ENCODE measurements around the gene SETBP1. TPM values are rescaled to one million over a fixed set of nuclear protein-coding genes. Genes with fewer than 3 reads are reported as not detected.

SETBP1 gene
- total and polyA plus RNA-seq, 2 of the 4 experiments (the other 2 are of a cell fraction): 0.19 to 0.36 TPM

GRCh38 chr18:44637210-44638033 is 43.3 kb upstream of the SETBP1 start:
- no peak overlapping the region for H4K8ac ChIP-seq (ENCODE audit: low read depth in 2 of 2, low read length in 2 of 2)
- no peaks in the 10 kb centered on the region for H3K79me1 ChIP-seq (ENCODE audit: low read depth in 1 of 2, low read length in 2 of 2)
- no peak overlapping the region for H3K23ac ChIP-seq (ENCODE audit: low read depth, low read length)
- H3K4me1 ChIP-seq (ENCODE audit: control insufficient read depth, insufficient read depth, low read length): no peaks in the 10 kb centered on the region
- no peak overlapping the region for H3K27ac ChIP-seq (ENCODE audit: insufficient read depth, low read length)
- ATAC-seq (ENCODE audit: low read depth): no peak
- no peak overlapping the region for H3K9ac ChIP-seq (ENCODE audit: low read depth, low read length)
- no peak overlapping the region for H3K4me3 ChIP-seq (ENCODE audit: insufficient read depth, low read depth, low read length)
- H2BK120ac ChIP-seq (ENCODE audit: low read depth, low read length): no peak overlapping the region
- H3K18ac ChIP-seq (ENCODE audit: low read depth, low read length): no peak overlapping the region
- no peak overlapping the region for H3K14ac ChIP-seq (replicated peaks; ENCODE audit: low read depth, low read length)
- no peak overlapping the region for H2BK15ac ChIP-seq (ENCODE audit: low read depth, low read length)
- H3K9me3 ChIP-seq (ENCODE audit: control insufficient read depth, insufficient read depth, low read length): no peaks in the 10 kb centered on the region
- H4K5ac ChIP-seq (ENCODE audit: low read depth, low read length): no peak overlapping the region
- H3K27me3 ChIP-seq (ENCODE audit: control insufficient read depth, insufficient read depth, low read length): no peaks in the 10 kb centered on the region
- H2AFZ ChIP-seq (replicated peaks; ENCODE audit: low read length, poor library complexity): no peak overlapping the region
- no peaks in the 10 kb centered on the region for H4K20me1 ChIP-seq (ENCODE audit: insufficient read depth, low read length)
- TF ChIP-seq RFX5 (IDR thresholded peaks at IDR 0.05; ENCODE audit: low read depth, low read length) (no peak), RCOR1 (IDR thresholded peaks at IDR 0.05; ENCODE audit: insufficient replicate concordance, low read length) (no peak), CTCF (conservative IDR thresholded peaks at IDR 0.05; ENCODE audit: low read depth, low read length) (no peak), FOS (IDR thresholded peaks at IDR 0.05; ENCODE audit: low read depth, low read length) (no peak), CEBPB (IDR thresholded peaks at IDR 0.05; ENCODE audit: low read depth, low read length) (no peak), MXI1 (IDR thresholded peaks at IDR 0.05; ENCODE audit: borderline replicate concordance, low read depth, low read length) (no peak), USF2 (IDR thresholded peaks at IDR 0.05; ENCODE audit: low read depth, low read length) (no peak), MAZ (IDR thresholded peaks at IDR 0.05; ENCODE audit: borderline replicate concordance, low read depth, low read length) (no peak), SMC3 (IDR thresholded peaks at IDR 0.05; ENCODE audit: low read depth, low read length) (no peak), POLR2A (IDR thresholded peaks at IDR 0.05; ENCODE audit: low read depth, low read length) (no peak), MAFK (IDR thresholded peaks at IDR 0.05; ENCODE audit: low read depth, low read length) (no peak), CHD1 (IDR thresholded peaks at IDR 0.05; ENCODE audit: low read depth, low read length) (no peak), BHLHE40 (IDR thresholded peaks at IDR 0.05; ENCODE audit: low read depth, low read length) (no peak), NFE2L2 (IDR thresholded peaks at IDR 0.05; ENCODE audit: low read depth, low read length) (no peak)
- no peak overlapping the region for H2BK20ac ChIP-seq (ENCODE audit: low read depth, low read length)
- intact Hi-C loops (cut with micrococcal nuclease): no loop called here
- no peak overlapping the region for H4K91ac ChIP-seq (ENCODE audit: insufficient read depth, low read depth, low read length)
- no peak overlapping the region for H3K56ac ChIP-seq (ENCODE audit: extremely low read depth, insufficient read depth, low read length)
- POLR2A ChIA-PET (ENCODE audit: unreplicated experiment): no interaction called here
- dilution Hi-C loops (cut with HindIII; ENCODE audit: low sequenced_read_pairs, unreplicated experiment): no loop called here
- H2AK5ac ChIP-seq (ENCODE audit: low read depth, low read length): no peak overlapping the region
- DNase-seq: no peak
- CTCF ChIA-PET: interaction anchor here (0.6 kb wide), 1 partner anchor 12 kb away, joined by 3 read pairs; no protein-coding TSS in a partner anchor
- no TSS peak for BruUV-seq (replicated peaks)
- H3K4ac ChIP-seq (ENCODE audit: low read depth, low read length): no peak overlapping the region
- no peak overlapping the region for H3K4me2 ChIP-seq (ENCODE audit: low read depth, low read length)
- no peaks in the 10 kb centered on the region for H3K36me3 ChIP-seq (ENCODE audit: control insufficient read depth, insufficient read depth, low read length)
- in situ Hi-C loops (cut with MboI; ENCODE audit: low sequenced_read_pairs): no loop called here
- H3K9me1 ChIP-seq (ENCODE audit: insufficient read depth, low read length): no peaks in the 10 kb centered on the region
- H2BK5ac ChIP-seq (ENCODE audit: low read depth, low read length, poor library complexity, severe bottlenecking): no peak overlapping the region
- WGBS, 2 experiments (ENCODE audit: extremely low coverage in 2 of 2, insufficient read length in 1 of 2): no CpG with 5 or more reads among the region's 5 CpGs
- H2AK9ac ChIP-seq (replicated peaks; ENCODE audit: low read depth, low read length, poor library complexity): no peak overlapping the region

Measured in IMR-90 (cell line).